ENCODE measurements around the gene UBAC2. TPM values are rescaled to one million over a fixed set of nuclear protein-coding genes. Genes with fewer than 3 reads are reported as not detected.

UBAC2 gene
- total RNA-seq, 4 donors from 2014 or later, result 43.5 to 59.6 (median 52.0) TPM

DNA sequence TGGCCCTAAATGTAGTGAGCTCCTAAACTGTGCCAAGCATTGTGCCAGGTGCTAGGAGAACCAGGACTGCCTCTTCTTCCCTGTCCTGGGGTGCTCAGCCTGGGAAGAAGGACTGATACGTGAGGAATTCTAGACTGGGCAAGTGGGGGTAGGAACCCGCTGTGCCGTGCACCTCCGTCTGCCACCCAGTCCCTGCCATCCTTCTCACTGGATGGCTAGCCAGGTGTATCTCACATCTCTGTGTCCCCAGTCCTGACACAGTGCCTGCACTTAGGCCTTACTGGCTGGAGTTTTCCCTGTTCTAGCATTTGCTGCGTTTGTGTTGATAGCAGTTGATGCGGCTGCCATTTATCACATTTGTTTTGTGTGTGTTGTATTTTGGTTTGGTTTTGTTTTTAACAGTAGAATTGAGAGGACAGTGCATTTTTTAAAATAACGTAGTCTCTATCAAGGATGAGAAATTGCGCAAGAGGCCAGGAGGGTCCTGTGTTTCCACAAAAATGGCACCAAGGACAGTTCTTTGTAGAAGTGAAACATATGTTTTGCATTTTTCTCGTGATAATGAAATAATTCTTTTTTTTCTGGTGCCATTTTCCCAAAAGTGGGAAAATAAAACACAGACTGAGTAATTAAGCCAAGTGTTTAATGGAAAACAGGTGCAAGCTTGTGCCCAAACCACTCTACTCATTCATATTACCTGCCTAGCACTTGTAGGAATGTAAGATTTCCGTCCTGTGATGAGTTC is 111.3 kb downstream of the UBAC2 start:
- TF ChIP-seq, protein P1, sequence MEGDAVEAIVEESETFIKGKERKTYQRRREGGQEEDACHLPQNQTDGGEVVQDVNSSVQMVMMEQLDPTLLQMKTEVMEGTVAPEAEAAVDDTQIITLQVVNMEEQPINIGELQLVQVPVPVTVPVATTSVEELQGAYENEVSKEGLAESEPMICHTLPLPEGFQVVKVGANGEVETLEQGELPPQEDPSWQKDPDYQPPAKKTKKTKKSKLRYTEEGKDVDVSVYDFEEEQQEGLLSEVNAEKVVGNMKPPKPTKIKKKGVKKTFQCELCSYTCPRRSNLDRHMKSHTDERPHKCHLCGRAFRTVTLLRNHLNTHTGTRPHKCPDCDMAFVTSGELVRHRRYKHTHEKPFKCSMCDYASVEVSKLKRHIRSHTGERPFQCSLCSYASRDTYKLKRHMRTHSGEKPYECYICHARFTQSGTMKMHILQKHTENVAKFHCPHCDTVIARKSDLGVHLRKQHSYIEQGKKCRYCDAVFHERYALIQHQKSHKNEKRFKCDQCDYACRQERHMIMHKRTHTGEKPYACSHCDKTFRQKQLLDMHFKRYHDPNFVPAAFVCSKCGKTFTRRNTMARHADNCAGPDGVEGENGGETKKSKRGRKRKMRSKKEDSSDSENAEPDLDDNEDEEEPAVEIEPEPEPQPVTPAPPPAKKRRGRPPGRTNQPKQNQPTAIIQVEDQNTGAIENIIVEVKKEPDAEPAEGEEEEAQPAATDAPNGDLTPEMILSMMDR (IDR thresholded peaks at IDR 0.05), result no peak
- Histone ChIP-seq H3K4me3 (no peak overlapping the region), H3K9me3 (no peaks in the 10 kb centered on the region), H3K27me3 (no peaks in the 10 kb centered on the region), H3K4me1 (peaks cover 0 to 37% (median 8%) of the 10 kb centered on the region in 4 donors), H3K36me3 (no peaks in the 10 kb centered on the region), H3K27ac (peak overlapping the region in 3 of 4 donors; percentile 41 to 81 (median 76))
- peak in 1 of 2 donors; percentile 58 for DNase-seq (ENCODE audit: low spot score in 2 of 2)
- WGBS, 2 donors, result 81 to 83% methylated on average over 10 of the region's 10 CpGs

DNA sequence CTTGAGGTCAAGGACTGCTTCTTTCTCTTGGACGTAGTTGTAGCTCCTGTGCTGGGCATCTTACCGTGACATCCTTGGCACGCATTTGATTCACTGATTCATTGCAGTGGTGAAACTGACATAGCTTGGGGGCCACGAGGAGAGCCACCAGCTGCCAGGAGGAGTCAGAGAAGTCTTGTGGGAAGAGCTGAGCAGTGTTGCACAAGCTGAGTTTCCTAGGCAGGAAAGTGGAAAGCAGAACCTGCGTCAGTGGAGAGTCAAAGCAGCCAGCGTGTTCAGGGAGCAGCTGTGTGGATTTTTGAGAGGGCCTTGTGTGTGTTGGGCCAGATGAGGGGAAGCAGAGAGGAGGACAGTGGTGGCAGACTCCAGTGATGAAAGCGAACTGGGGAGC is 111.8 kb downstream of the UBAC2 start:
- H3K4me3 ChIP-seq, result no peak overlapping the region
- no peaks in the 10 kb centered on the region for H3K9me3 ChIP-seq
- H3K36me3 ChIP-seq, result no peaks in the 10 kb centered on the region
- TF ChIP-seq POLR2A (IDR thresholded peaks at IDR 0.05), result no peak
- peak; percentile 90 to 94 for TF ChIP-seq EP300 (IDR thresholded peaks at IDR 0.05)
- TF ChIP-seq, protein P1 (IDR thresholded peaks at IDR 0.05), result no peak
- peak; percentile 59 to 81 for DNase-seq (ENCODE audit: low spot score in 2 of 2)
- H3K27me3 ChIP-seq, result no peaks in the 10 kb centered on the region
- peak overlapping the region in 3 of 4 donors; percentile 41 to 81 (median 76) for H3K27ac ChIP-seq
- 63% methylated on average over 7 of the region's 7 CpGs for WGBS, 2 donors
- peaks cover 0 to 37% (median 8%) of the 10 kb centered on the region in 4 donors for H3K4me1 ChIP-seq

DNA sequence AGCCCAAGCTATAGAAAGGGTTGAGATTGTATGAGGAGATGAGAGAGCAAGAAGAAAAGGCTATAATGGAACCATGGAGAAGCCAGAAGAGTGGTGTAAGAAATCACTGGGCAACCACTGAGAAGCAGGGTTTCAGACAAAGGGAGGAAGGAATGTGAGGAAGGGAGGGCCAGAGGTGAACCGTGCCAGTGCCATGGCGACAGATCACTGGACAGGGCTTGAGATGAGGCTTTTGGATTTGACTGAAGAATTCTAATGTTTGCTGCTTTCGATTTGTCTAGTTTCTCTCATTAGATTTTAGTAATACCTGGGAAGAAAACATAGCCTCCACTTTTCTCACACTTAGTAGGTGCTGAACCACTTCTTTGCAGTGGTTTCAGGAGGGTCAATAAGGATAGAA is 112.8 kb downstream of the UBAC2 start:
- H3K36me3 ChIP-seq, result peaks cover 0 to 8% (median 0%) of the 10 kb centered on the region in 3 donors
- peaks cover 0 to 28% (median 8%) of the 10 kb centered on the region in 4 donors for H3K4me1 ChIP-seq
- 70 to 73% methylated on average over 3 of the region's 3 CpGs for WGBS, 2 donors
- H3K27me3 ChIP-seq, result no peaks in the 10 kb centered on the region
- H3K9me3 ChIP-seq, result no peaks in the 10 kb centered on the region
- no peak overlapping the region for H3K4me3 ChIP-seq
- TF ChIP-seq, protein P1 (IDR thresholded peaks at IDR 0.05), result no peak
- TF ChIP-seq EP300 (IDR thresholded peaks at IDR 0.05) (no peak), POLR2A (IDR thresholded peaks at IDR 0.05) (no peak)
- DNase-seq (ENCODE audit: low spot score in 2 of 2), result no peak
- H3K27ac ChIP-seq, result peak overlapping the region; percentile 31 to 76 (median 57)

DNA sequence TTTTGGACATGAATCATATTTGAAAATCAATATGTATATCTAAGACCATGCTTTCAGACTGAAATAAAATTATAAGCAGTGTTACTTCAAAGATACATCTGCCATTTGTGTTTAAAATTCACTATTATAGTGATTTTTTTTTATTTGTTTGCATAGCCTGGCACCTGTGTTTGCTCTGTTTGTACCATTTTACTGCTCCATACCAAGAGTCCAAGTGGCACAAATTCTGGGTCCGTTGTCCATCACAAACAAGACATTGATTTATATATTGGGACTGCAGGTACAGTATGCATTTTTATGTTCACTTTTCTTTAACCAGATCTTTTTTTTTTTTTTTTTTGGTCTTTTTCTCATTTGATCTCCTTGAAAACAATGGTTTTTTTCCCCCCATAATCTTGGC is 113.3 kb downstream of the UBAC2 start:
- DNase-seq (ENCODE audit: low spot score in 2 of 2), result no peak
- Histone ChIP-seq H3K36me3 (peaks cover 0 to 9% (median 0%) of the 10 kb centered on the region in 3 donors), H3K9me3 (no peaks in the 10 kb centered on the region), H3K4me3 (no peak overlapping the region), H3K27me3 (no peaks in the 10 kb centered on the region), H3K4me1 (peaks cover 0 to 28% (median 8%) of the 10 kb centered on the region in 4 donors), H3K27ac (peak overlapping the region in 2 of 4 donors; percentile 73 to 76)
- TF ChIP-seq, protein P1 (IDR thresholded peaks at IDR 0.05), result no peak
- TF ChIP-seq EP300 (IDR thresholded peaks at IDR 0.05) (no peak), POLR2A (IDR thresholded peaks at IDR 0.05) (no peak)
- WGBS, 2 donors, result 93 to 94% methylated on average over 1 of the region's 1 CpG

DNA sequence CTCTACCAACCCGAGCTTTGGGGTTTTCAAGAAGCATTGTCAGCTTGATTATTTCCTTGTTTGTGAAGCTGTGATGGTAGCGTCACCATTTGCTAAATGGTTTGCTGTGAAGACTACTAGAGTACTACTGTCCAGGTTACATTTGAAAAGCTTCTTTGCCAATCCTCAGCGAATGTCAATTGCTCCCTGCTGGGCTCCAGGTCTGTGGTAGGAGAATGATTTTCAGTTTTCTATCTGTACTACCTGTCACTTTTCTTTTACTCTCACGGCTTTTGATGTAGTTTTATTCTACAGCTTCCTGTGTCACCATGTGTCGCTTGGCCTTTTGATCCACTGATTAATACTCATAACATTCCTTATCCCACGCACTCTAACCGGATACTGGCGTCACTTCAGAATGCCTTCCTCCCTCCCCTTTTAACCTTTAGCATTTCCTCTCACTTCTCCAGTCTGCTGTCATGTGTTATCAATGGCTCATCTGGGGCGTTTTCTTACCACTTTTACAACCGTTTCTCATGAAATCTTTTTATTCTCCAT is 114.1 kb downstream of the UBAC2 start:
- Histone ChIP-seq H3K4me3 (no peak overlapping the region), H3K36me3 (peaks cover 0 to 12% (median 0%) of the 10 kb centered on the region in 3 donors), H3K4me1 (peaks cover 0 to 32% (median 6%) of the 10 kb centered on the region in 4 donors), H3K27ac (peak overlapping the region in 3 of 4 donors; percentile 2 to 32 (median 8)), H3K9me3 (no peaks in the 10 kb centered on the region), H3K27me3 (no peaks in the 10 kb centered on the region)
- 65 to 74% methylated on average over 10 of the region's 10 CpGs for whole genome bisulfite sequencing, 2 donors
- DNase-seq (ENCODE audit: low spot score in 2 of 2), result no peak
- TF ChIP-seq EP300 (IDR thresholded peaks at IDR 0.05) (no peak), POLR2A (IDR thresholded peaks at IDR 0.05) (no peak)
- TF ChIP-seq, protein P1 (IDR thresholded peaks at IDR 0.05), result no peak

Data from tibial nerve (tissue), 4 donors.